ENCODE measurements around the gene FAM161B. TPM values are rescaled to one million over a fixed set of nuclear protein-coding genes. Genes with fewer than 3 reads are reported as not detected.
A peak's percentile ranks its signal among the peaks of the same experiment; 100 is the strongest.
"Not testable (repeated sequence)": the region's sequence is repeated elsewhere in the genome, so short reads cannot be mapped to it uniquely, and the experiment has no call there.

FAM161B gene
- total RNA-seq, 1 experiment from 2014 or later = 2.8 TPM

DNA sequence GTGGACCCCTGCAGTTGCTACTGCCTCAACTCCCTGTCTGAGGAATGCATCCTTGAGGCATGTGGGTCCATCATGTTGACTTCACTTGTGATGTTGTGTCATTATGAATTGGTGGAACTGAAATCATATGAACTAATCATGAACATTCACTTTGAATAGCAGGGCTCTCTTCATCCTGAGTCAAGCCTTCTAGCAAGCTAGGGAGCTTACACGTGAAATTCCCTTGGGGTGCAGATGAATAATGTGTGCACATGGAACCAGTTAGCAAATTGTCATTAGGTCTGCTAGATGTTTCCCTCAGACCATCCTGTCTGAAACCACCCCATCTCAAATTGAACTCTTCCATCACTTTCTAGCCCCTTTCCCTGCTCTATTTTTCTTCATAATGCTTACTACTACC lies 3.8 kb upstream of the FAM161B start:
- in situ Hi-C loops (cut with HindIII; ENCODE audit: low pct_unique_long_range_greater_than_20kb, low sequenced_read_pairs) = no loop called here
- DNase-seq (ENCODE audit: low read depth) = no peak

- no peak for DNase-seq (ENCODE audit: low read depth)
- in situ Hi-C loops (cut with HindIII; ENCODE audit: low pct_unique_long_range_greater_than_20kb, low sequenced_read_pairs) = no loop called here
Measured at GRCh38 chr14:73945159-73945670, 4.7 kb downstream of the FAM161B start.

DNA sequence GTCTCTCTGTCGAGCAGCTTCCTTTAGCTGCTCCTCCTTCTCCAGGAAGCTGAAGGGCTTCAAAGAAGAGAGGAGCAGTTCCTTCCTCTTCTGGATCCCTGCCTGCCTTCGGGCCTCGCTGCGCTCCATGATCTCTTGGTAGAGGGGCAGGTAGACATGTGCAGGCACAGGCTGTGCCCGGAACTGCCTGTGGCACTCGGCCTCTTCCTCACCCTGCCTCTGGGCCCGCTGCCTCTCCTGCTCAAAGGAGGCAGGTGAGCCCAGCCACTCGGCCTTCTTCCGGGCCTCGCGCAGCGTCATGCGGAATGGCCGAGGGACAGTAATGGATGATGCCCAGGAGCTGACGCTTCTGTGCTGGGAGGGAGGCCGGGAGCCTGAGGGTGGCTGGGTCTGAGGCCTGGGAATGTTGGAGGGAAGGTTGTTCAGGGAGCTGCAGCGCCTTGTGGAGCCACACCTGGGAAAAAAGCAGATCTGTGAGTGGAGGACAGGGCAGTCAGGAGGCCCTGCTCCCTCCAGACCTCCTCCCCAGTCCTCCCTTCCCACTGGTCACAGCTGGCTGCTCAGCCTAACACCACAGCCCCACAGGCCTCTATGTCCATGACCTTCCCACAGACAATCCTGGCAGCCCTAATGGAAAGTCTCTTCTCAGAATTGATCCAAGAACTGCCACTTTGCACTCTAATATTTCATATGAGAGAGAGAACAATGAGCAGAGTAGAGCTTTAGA lies 5.3 kb downstream of the FAM161B start:
- DNase-seq (ENCODE audit: low read depth) = no peak
- in situ Hi-C loops (cut with HindIII; ENCODE audit: low pct_unique_long_range_greater_than_20kb, low sequenced_read_pairs) = no loop called here

DNA sequence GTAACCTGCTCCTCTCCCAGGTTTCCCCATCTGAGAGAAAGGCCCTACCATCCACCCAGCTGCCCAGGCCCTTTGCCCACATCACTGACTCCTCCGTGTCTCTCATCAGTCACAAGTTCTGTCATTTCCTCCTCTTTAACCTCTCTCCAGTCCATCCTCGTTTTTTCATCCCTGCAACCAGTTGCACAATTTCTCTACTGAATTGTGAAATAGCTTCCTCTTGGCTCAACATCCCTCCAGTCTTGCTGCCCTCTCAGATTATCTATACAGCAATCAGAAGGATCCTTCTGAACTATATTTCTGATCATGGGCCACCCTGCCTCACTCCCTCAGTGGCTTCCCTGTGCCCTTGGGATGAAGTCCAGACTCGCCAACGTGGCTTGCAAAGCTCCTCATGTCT lies 6.8 kb downstream of the FAM161B start:
- in situ Hi-C loops (cut with HindIII; ENCODE audit: low pct_unique_long_range_greater_than_20kb, low sequenced_read_pairs) = no loop called here
- DNase-seq (ENCODE audit: low read depth) = peak; percentile 18

DNA sequence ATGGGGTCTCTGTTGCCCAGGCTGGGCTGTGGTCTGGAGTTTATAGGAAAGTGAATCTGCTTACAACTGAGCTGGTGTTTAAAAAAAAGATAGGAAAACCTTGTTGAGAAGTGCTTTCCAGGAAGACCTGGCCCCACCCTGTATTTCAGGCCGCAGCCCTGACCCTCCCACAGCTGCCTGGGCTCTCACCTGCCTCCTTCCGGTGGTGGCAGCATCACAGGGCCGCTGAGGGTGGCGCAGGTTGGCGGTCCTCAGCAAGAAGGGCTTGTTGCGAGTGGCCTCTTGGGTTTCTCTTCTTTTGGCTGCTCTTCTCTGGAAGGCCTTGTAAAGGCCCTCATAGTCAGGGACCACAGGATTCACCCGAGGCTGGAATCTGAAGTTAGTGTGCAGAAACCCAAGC lies 7.7 kb downstream of the FAM161B start:
- in situ Hi-C loops (cut with HindIII; ENCODE audit: low pct_unique_long_range_greater_than_20kb, low sequenced_read_pairs) = no loop called here
- no peak for DNase-seq (ENCODE audit: low read depth)

DNA sequence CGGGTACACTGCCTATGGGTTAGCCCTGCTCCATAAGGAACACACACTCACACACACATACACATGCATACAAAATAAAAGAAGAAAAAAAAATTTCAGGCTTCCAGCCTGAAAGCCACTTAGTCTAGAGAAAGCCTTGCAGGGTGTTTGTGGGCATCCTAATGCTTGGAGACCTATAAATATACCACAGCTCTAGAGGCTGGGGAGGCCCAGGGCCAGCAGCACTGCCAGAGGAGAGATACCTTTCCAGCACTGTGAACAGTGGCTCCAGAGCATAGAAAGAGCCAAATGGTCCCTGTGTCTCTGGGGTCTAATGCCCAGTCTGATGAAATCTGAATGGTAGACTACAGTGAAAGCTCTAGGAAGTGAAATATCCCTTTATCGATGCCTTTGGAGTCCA lies 12.9 kb downstream of the FAM161B start:
- no peak for DNase-seq (ENCODE audit: low read depth)
- in situ Hi-C loops (cut with HindIII; ENCODE audit: low pct_unique_long_range_greater_than_20kb, low sequenced_read_pairs) = no loop called here

DNA sequence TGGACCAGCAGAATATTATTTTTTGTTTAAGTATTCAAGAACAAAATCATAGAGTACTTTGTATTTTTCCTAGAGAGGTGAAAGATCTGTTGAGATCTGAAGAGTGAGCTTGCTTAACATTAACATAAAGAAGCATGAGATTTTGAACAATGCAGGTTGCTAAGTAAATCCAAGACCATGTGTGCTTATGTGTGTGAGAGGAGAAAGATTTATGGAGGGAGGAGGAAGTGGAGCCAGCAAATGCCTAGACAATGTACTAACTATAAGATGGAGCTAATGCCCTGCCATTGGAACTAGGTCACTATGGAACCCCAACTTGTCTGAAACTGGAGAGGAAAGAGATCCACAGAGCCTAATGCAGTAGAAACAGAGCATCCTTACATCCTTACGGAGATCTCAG lies 13.3 kb downstream of the FAM161B start:
- in situ Hi-C loops (cut with HindIII; ENCODE audit: low pct_unique_long_range_greater_than_20kb, low sequenced_read_pairs) = no loop called here
- no peak for DNase-seq (ENCODE audit: low read depth)

DNA sequence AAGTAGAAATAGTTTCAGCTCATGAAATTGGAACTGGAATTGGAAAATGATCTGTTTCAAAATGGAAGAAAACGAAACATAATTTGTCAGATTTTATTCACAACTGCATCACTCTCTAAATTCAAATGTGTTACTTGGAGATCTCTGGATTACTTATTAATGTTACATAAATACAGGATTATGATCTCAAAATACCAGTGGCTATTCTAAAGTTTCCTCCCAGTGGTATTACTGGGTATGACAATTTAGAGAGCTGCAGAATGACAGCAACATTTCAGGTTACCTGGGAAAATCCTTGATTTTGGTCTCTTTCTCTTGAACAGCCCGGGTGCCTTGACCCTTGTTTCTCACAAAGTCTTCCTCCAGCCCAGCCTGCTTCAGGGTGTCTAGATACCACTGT lies 14.2 kb downstream of the FAM161B start:
- in situ Hi-C loops (cut with HindIII; ENCODE audit: low pct_unique_long_range_greater_than_20kb, low sequenced_read_pairs) = no loop called here
- DNase-seq (ENCODE audit: low read depth) = no peak

DNA sequence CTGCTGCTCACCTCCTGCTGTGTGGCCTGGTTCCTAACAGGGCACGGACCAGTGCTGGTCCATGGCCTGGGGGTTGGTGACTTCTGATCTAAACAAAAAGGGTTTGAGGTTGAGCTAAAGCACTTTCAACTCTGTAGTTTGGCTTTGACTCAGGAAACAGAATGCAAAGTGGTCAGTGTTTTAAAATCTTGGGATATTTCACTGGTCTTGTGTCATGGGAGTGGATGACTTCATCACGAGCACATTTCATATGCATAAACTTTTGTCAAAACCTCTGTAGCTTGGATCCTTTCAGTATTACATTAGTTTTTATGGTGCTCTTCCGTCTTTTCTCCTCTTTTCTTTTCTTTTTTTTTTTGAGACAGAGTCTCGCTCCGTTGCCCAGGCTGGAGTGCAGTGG lies 25.6 kb downstream of the FAM161B start:
- no peak for DNase-seq (ENCODE audit: low read depth)

DNA sequence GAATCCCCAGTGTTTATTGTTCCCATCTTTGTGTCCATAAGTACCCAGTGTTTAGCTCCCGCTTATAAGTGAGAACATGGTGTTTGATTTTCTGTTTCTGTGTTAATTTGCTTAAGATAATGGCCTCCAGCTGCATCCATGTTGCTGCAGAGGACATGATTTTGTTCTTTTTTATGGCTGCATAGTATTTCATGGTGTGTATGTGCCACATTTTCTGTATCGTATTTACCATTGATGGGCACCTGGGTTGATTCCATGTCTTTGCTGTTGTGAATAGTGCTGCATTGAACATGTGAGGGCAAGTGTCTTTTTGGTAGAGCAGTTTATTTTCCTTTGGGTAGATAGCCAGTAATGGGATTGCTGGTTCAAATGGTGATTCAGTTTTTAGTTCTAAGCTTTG lies 30.4 kb downstream of the FAM161B start:
- in situ Hi-C loops (cut with HindIII; ENCODE audit: low pct_unique_long_range_greater_than_20kb, low sequenced_read_pairs) = not testable (repeated sequence)

More for the DNA sequence above, 25.6 kb downstream of the FAM161B start:
- in situ Hi-C loops (cut with HindIII; ENCODE audit: low pct_unique_long_range_greater_than_20kb, low sequenced_read_pairs) = no loop called here

GRCh38 chr14:73916324-73916723 lies 33.6 kb downstream of the FAM161B start:
- in situ Hi-C loops (cut with HindIII; ENCODE audit: low pct_unique_long_range_greater_than_20kb, low sequenced_read_pairs) = no loop called here
- no peak for DNase-seq (ENCODE audit: low read depth)

More for the DNA sequence above, 30.4 kb downstream of the FAM161B start:
- not testable (repeated sequence) for DNase-seq (ENCODE audit: low read depth)

DNA sequence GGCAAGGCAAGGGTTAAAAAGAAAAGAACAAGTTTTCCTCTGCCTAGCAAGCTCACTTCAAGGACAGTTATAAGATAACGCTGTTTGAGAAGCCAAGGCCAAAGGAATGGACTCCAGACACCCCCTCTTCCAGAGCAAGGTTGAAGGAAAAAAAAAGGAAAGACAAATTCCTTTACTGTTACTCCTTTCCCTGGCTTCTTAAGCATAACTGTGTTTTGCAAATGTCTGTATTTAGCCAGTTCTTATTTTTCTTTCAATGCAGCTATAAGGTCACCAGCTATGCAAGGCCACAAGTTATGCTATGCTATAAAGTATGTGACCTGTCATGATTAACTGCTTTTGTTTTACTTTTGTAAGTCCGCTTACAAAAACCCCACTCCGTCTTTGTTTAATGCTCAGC lies 36.6 kb downstream of the FAM161B start:
- in situ Hi-C loops (cut with HindIII; ENCODE audit: low pct_unique_long_range_greater_than_20kb, low sequenced_read_pairs) = no loop called here
- DNase-seq (ENCODE audit: low read depth) = no peak

- in situ Hi-C loops (cut with HindIII; ENCODE audit: low pct_unique_long_range_greater_than_20kb, low sequenced_read_pairs) = no loop called here
- no peak for DNase-seq (ENCODE audit: low read depth)
Measured at GRCh38 chr14:73909681-73910080, 40.2 kb downstream of the FAM161B start.

DNA sequence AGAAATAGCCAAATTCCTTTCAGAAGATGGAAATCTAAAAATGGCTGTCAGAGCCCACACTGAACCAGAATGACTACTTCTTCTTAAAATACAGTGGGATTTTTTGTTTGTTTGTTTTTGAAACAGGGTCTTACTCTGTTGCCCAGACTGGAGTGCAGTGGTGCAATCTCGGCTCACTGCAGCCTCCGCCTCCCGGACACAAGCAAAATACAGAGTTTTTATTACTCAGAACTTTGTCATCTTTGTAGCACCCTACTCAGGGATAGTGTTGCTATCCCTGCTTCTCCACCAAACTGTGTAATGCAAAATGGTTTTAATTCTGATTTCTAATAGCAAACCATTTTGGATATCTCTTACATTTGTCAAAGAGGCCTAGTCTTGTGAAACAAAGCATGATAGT lies 46.9 kb downstream of the FAM161B start:
- no peak for DNase-seq (ENCODE audit: low read depth)
- in situ Hi-C loops (cut with HindIII; ENCODE audit: low pct_unique_long_range_greater_than_20kb, low sequenced_read_pairs) = no loop called here

GRCh38 chr14:73896521-73896920 lies 53.4 kb downstream of the FAM161B start:
- in situ Hi-C loops (cut with HindIII; ENCODE audit: low pct_unique_long_range_greater_than_20kb, low sequenced_read_pairs) = no loop called here
- DNase-seq (ENCODE audit: low read depth) = no peak

DNA sequence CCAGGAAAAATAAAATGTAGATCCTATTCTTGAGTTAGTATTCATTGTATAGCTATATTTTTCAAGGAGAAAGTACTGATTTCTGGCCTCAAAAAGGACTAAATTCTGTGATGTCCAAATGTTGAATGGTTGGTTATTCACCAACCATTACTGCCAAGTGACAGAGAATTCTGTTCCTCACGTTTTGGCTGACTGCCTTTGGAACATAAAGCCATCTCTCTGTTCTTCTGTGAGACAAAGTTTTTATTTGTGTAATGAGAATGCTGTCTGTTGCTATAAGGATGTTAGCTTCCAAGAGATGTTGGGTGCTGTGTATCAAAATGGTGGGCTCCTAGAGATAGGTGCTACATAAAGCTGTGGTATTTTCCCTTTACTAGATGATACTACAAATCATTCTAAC lies 54.0 kb downstream of the FAM161B start:
- in situ Hi-C loops (cut with HindIII; ENCODE audit: low pct_unique_long_range_greater_than_20kb, low sequenced_read_pairs) = no loop called here

DNA sequence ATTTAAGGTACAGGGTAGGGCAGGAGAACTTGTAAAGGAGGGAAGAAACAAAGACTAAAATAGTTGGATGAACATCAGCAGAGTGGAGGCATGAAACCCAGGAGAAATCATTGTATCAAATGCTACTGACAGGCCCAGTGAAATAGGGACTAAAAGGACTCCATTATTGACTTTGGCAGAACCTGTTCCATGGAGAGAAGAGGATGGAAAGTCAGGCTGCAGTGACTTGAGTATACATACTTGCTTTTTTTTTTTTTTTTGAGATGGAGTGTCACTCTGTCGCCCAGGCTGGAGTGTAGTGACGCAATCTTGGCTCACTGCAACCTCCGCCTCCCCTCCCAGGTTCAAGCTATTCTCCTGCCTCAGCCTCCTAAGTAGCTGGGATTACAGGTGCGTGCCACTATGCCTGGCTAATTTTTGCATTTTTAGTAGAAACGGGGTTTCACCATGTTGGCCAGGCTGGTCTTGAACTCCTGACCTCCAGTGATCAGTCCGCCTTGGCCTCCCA lies 55.7 kb downstream of the FAM161B start:
- DNase-seq (ENCODE audit: low read depth); in situ Hi-C loops (cut with HindIII; ENCODE audit: low pct_unique_long_range_greater_than_20kb, low sequenced_read_pairs): not testable (repeated sequence)

More for the DNA sequence above, 54.0 kb downstream of the FAM161B start:
- no peak for DNase-seq (ENCODE audit: low read depth)

GRCh38 chr14:73889376-73889775 lies 60.5 kb downstream of the FAM161B start:
- in situ Hi-C loops (cut with HindIII; ENCODE audit: low pct_unique_long_range_greater_than_20kb, low sequenced_read_pairs) = no loop called here

GRCh38 chr14:73888971-73889370 lies 60.9 kb downstream of the FAM161B start:
- no peak for DNase-seq (ENCODE audit: low read depth)
- in situ Hi-C loops (cut with HindIII; ENCODE audit: low pct_unique_long_range_greater_than_20kb, low sequenced_read_pairs) = no loop called here

More at GRCh38 chr14:73889376-73889775, 60.5 kb downstream of the FAM161B start:
- DNase-seq (ENCODE audit: low read depth) = no peak

- in situ Hi-C loops (cut with HindIII; ENCODE audit: low pct_unique_long_range_greater_than_20kb, low sequenced_read_pairs) = no loop called here
- no peak for DNase-seq (ENCODE audit: low read depth)
Measured at GRCh38 chr14:73888460-73888725, 61.5 kb downstream of the FAM161B start.

Data from Caki2 (cell line).